Fibroblast of lung (primary cell): ENCODE data around the gene FABP6.

Experiments used
- EZH2 ChIP-seq: IDR thresholded peaks from 2 replicates; pipeline ENCODE4 v1.5.1; 2012; ENCODE audit warnings: low read length, control low read depth, mild to moderate bottlenecking; ENCODE audit errors: missing control alignments
- TF ChIP-seq, protein P1 (sequence below), 2 donors: IDR thresholded peaks in 1 of 2; conservative IDR thresholded peaks in 1 of 2; 1 replicate in 1 of 2; 2 replicates in 1 of 2; pipeline ENCODE4 v1.5.1; 2011 to 2012; ENCODE audit warnings: low read length in 2 of 2, control low read depth in 1 of 2, inconsistent platforms in 1 of 2, low read depth in 1 of 2, mild to moderate bottlenecking in 1 of 2

DNA sequence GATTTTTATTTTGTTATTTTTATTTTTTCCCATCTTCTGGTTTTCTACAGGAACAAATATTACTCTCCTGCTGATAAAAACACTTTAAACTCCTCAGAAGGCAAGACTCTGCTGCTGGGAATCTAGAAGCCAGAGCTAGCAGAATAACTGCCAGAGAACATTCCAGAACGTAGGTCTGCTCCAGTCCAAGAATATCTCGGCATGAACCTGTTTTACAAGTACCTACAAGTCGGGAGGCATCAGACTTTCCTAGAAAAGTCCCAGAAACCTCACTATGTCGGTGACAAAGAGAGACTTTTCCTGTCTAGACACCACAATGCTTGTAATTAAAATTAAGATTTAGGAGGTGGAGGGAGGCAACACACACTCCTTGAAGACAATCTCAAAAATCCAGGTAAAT is 41.4 kb downstream of the FABP6 start:
- TF ChIP-seq, protein P1, sequence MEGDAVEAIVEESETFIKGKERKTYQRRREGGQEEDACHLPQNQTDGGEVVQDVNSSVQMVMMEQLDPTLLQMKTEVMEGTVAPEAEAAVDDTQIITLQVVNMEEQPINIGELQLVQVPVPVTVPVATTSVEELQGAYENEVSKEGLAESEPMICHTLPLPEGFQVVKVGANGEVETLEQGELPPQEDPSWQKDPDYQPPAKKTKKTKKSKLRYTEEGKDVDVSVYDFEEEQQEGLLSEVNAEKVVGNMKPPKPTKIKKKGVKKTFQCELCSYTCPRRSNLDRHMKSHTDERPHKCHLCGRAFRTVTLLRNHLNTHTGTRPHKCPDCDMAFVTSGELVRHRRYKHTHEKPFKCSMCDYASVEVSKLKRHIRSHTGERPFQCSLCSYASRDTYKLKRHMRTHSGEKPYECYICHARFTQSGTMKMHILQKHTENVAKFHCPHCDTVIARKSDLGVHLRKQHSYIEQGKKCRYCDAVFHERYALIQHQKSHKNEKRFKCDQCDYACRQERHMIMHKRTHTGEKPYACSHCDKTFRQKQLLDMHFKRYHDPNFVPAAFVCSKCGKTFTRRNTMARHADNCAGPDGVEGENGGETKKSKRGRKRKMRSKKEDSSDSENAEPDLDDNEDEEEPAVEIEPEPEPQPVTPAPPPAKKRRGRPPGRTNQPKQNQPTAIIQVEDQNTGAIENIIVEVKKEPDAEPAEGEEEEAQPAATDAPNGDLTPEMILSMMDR (conservative IDR thresholded peaks at IDR 0.05 in 1 of 2, IDR thresholded peaks at IDR 0.05 in 1 of 2; ENCODE audit: low read depth in 1 of 2, low read length in 2 of 2), result no peak
- TF ChIP-seq EZH2, result no peak
